Activated CD4-positive, alpha-beta T cell treated with anti-CD3 and anti-CD28 coated beads, Interleukin-2, Interleukin-6, amounts not matched to agents 100 ng/mL and 50 ng/mL, durations not matched to agents 16 hours and 8 hours (primary cell): Measurements from ENCODE around the gene RUBCNL.
A peak's percentile ranks its signal among the peaks of the same experiment; 100 is the strongest.

ENCODE experiments used
- DNase-seq: peaks from one replicate; pipeline ENCODE4 v3.0.0-alpha.2; 2020

The RUBCNL gene

DNA sequence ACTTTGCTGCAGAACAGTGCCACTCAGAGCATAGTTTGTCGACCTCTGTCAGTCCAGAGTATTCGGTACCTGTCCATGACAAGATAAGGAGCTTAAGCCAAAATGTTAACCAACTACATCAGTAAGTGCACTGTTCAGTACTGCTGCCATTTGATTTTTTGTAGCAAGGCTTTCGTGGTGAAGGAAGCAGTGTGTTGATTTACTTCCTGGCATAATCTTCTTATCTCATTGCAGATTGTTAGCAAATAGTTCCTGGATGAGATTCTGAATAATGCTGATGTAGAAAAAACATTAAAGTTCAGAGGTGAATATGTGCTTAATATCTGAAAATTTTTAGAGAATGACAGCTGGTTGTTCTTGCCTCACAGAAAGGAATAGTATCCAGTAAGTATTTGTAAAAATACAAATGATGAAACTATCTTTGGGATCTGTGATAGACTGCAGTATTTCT lies 89.7 kb downstream of the RUBCNL start:
- no peak for DNase-seq

DNA sequence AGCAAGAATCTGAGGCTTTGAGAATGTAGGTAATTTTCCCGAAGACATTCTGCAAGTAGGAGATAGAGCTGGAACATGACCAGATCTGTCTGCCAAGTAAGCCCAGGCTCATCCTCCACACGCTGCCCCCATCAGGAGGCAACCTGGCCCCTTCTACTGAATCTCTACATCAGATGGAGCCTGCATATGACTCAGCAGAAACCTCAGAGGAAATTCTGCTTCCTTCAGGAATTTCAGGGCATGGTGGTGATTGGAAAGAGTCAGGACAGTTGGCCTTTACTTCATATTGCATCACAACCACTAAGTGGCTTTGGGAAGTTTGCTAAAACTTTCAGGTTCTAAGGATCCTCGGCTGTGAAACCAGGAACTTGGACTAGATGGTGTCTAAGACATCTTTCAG lies 90.1 kb downstream of the RUBCNL start:
- DNase-seq = no peak

GRCh38 chr13:46296115-46296822 lies 90.8 kb downstream of the RUBCNL start:
- DNase-seq = peak; percentile 77

DNA sequence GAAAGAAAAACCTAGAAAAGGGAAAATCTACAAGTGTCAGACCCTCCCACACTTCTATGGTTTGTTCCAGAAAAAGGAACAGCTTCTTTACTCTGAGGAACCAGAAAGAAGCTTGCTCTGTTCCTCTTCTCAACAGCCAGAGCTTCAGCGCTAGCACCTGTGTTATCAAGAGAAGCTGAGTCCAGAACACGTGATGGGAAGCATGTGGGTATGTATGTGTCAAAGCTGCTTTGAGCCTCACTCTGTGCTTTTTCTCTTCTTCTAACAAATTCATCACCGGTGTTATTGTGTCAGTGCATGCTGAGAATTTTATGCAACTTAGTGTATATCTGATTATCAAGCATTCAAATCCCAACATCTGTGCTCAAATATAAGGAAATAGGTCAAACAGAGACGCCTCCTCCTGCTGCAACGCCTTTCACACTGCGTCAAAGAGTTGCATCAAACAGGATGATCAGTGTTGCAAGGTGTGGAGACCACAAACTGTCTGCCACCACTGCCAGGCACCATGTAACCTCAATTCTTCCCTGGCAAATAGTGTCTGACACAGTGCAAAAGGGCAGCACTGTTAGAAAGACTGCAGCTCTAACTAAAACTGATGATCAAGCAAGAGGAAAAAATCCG lies 91.4 kb downstream of the RUBCNL start:
- peak; percentile 86 for DNase-seq

- DNase-seq = no peak
These were observed 93.6 kb downstream of the RUBCNL start for GRCh38 chr13:46293436-46293835.
